GM10266 (cell line): ENCODE results near the gene PCYT2.
"Not testable (repeated sequence)": the region's sequence is repeated elsewhere in the genome, so short reads cannot be mapped to it uniquely, and the experiment has no call there.

Experiments
- DNase-seq: peaks from one replicate; pipeline ENCODE4 v3.0.0; 2012; ENCODE audit errors: extremely low spot score
- CTCF ChIP-seq: IDR thresholded peaks from 2 replicates; pipeline ENCODE4 v1.5.1; 2012; ENCODE audit warnings: mild to moderate bottlenecking, low read depth; ENCODE audit not compliant: control insufficient read depth, insufficient read depth; ENCODE audit errors: missing control alignments

Gene PCYT2

GRCh38 chr17:81921996-81922565, 10.9 kb upstream of the PCYT2 start:
- DNase-seq, result no peak

GRCh38 chr17:81921537-81921862, 10.3 kb upstream of the PCYT2 start:
- DNase-seq, result no peak
- TF ChIP-seq CTCF, result no peak

More at GRCh38 chr17:81921996-81922565, 10.9 kb upstream of the PCYT2 start:
- TF ChIP-seq CTCF, result no peak

- TF ChIP-seq CTCF, result no peak
- DNase-seq, result no peak
Measured at GRCh38 chr17:81920612-81921536, 9.7 kb upstream of the PCYT2 start.

- TF ChIP-seq CTCF, result no peak
- DNase-seq, result no peak
Measured at GRCh38 chr17:81918832-81919545, 7.8 kb upstream of the PCYT2 start.

- DNase-seq, result not testable (repeated sequence)
Measured at GRCh38 chr17:81918333-81918669, 7.1 kb upstream of the PCYT2 start.

GRCh38 chr17:81917565-81918332, 6.5 kb upstream of the PCYT2 start, which contains the start of gene SIRT7:
SIRT7 (minus strand) TSS chr17:81918176; CDS start chr17:81918131, 45 bp downstream.
- TF ChIP-seq CTCF, result no peak
- peak; percentile 99 for DNase-seq
